ENCODE data around the gene ATAD3B. TPM values are rescaled to one million over a fixed set of nuclear protein-coding genes. Genes with fewer than 3 reads are reported as not detected.

ATAD3B gene
- 13.0 TPM for polyA plus RNA-seq (2012; ENCODE audit: low read depth, missing spikeins)

GRCh38 chr1:1471389-1472052 is at the start of gene ATAD3B:
ATAD3B (plus strand) TSS chr1:1471765; CDS start chr1:1471885, 120 bp downstream.
- peak; percentile 98 for FAIRE-seq
- peak; percentile 97 for DNase-seq (ENCODE audit: insufficient read length, low spot score)
- no peak for TF ChIP-seq SPI1 (IDR thresholded peaks at IDR 0.05; ENCODE audit: low read depth, low read length)
- no peak for TF ChIP-seq PAX5 (IDR thresholded peaks at IDR 0.05; ENCODE audit: insufficient read depth, low read length, severe bottlenecking)
- peak; percentile 66 for TF ChIP-seq POLR2A (IDR thresholded peaks at IDR 0.05; ENCODE audit: low read depth, low read length)
- no peak for TF ChIP-seq POU2F2 (IDR thresholded peaks at IDR 0.05; ENCODE audit: low read depth, low read length)
- TF ChIP-seq POLR2AphosphoS5 (IDR thresholded peaks at IDR 0.05; ENCODE audit: low read depth, low read length): peak; percentile 47; the same call in 1 of the 2 replicates
- TF ChIP-seq TAF1 (IDR thresholded peaks at IDR 0.05; ENCODE audit: low read depth, low read length): no peak; the same call in 1 of the 2 replicates

GRCh38 chr1:1421907-1422464 is 49.6 kb upstream of the ATAD3B start:
- no peak for FAIRE-seq

DNA sequence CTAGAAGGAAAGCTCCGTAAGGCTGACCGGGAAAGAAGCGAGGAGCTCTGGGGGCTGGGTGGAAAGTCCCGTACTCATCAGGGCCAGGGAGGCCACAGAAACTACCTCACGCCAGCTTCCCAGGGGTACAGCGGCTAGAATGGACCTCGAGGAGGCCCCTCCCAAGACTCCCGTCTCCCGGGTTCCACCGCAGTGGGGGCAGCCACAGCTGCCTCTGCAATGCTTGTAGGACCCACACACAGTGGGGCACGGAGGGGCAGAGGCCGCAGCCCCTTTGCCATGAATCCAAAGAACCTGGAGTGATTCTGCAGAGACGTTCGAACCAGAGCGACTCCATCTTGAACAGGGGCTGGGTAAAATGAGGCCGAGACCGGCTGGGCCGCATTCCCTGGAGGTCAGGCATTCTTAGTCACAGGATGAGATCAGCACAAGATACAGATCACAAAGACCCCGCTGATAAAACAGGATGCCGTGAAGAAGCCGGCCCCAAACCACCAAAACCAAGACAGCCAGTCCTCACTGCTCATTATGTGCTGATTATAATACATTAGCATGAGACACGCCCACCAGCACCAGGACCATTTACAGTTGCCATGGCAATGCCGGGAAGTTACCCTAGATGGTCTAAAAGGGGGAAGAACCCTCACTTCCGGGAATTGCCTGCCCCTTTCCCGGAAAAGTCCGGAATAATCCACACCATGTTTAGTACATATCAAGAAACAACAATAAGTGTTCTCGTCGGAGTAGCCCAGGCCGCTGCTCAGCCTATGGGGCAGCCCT is 48.9 kb upstream of the ATAD3B start:
- DNase-seq (ENCODE audit: insufficient read length, low spot score): no peak
- FAIRE-seq: peak; percentile 60

More at GRCh38 chr1:1421907-1422464, 49.6 kb upstream of the ATAD3B start:
- DNase-seq (ENCODE audit: insufficient read length, low spot score): no peak
- TF ChIP-seq POLR2AphosphoS5 (IDR thresholded peaks at IDR 0.05; ENCODE audit: low read depth, low read length): no peak
- TF ChIP-seq TAF1 (IDR thresholded peaks at IDR 0.05; ENCODE audit: low read depth, low read length): no peak
- no peak for TF ChIP-seq POU2F2 (IDR thresholded peaks at IDR 0.05; ENCODE audit: low read depth, low read length)
- no peak for TF ChIP-seq PAX5 (IDR thresholded peaks at IDR 0.05; ENCODE audit: insufficient read depth, low read length, severe bottlenecking)
- no peak for TF ChIP-seq POLR2A (IDR thresholded peaks at IDR 0.05; ENCODE audit: low read depth, low read length)
- no peak for TF ChIP-seq SPI1 (IDR thresholded peaks at IDR 0.05; ENCODE audit: low read depth, low read length)

DNA sequence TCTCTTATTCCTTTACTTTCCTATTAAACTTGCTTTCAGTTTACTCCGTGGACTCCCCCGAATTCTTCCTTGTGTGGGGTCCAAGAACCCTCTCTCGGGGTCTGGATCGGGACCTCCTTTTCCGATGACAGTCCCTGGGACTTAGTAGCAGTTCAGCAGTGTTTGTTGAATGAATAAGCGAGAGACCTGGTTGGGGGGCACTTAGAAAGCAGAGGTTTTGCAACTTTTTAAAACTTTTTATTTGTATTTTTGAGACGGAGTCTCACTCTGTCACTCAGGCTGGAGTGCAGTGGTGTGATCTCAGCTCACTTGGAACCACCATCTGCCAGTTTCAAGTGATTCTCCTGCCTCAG is 48.3 kb upstream of the ATAD3B start:
- TF ChIP-seq POLR2AphosphoS5 (IDR thresholded peaks at IDR 0.05; ENCODE audit: low read depth, low read length) (no peak), PAX5 (IDR thresholded peaks at IDR 0.05; ENCODE audit: insufficient read depth, low read length, severe bottlenecking) (no peak), POLR2A (IDR thresholded peaks at IDR 0.05; ENCODE audit: low read depth, low read length) (no peak), SPI1 (IDR thresholded peaks at IDR 0.05; ENCODE audit: low read depth, low read length) (no peak), POU2F2 (IDR thresholded peaks at IDR 0.05; ENCODE audit: low read depth, low read length) (no peak), TAF1 (IDR thresholded peaks at IDR 0.05; ENCODE audit: low read depth, low read length) (no peak)
- FAIRE-seq: no peak
- no peak for DNase-seq (ENCODE audit: insufficient read length, low spot score)

More for the DNA sequence above, 48.9 kb upstream of the ATAD3B start:
- TF ChIP-seq TAF1 (IDR thresholded peaks at IDR 0.05; ENCODE audit: low read depth, low read length) (no peak), POLR2A (IDR thresholded peaks at IDR 0.05; ENCODE audit: low read depth, low read length) (no peak), PAX5 (IDR thresholded peaks at IDR 0.05; ENCODE audit: insufficient read depth, low read length, severe bottlenecking) (no peak), SPI1 (IDR thresholded peaks at IDR 0.05; ENCODE audit: low read depth, low read length) (no peak), POLR2AphosphoS5 (IDR thresholded peaks at IDR 0.05; ENCODE audit: low read depth, low read length) (no peak), POU2F2 (IDR thresholded peaks at IDR 0.05; ENCODE audit: low read depth, low read length) (no peak)

DNA sequence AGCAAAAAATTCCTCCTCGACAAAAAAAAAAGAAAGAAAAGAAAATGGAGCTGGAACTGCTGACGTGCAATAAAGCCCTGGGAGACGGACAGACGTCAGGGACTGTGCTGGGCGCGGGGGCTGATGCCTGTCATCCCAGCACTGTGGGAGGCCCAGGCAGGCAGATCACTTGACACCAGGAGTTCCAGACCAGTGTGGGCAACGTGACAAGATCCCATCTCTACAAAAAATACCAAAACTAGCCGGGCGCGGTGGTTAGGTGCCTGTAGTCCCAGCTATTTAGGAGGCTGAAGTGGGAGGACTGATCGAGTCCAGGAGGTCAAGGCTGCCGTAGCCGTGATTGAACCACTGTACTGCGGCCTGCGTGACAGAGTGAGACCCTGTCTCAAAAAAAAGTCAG is 46.9 kb upstream of the ATAD3B start:
- TF ChIP-seq POU2F2 (IDR thresholded peaks at IDR 0.05; ENCODE audit: low read depth, low read length): no peak
- no peak for TF ChIP-seq SPI1 (IDR thresholded peaks at IDR 0.05; ENCODE audit: low read depth, low read length)
- TF ChIP-seq POLR2AphosphoS5 (IDR thresholded peaks at IDR 0.05; ENCODE audit: low read depth, low read length): no peak
- TF ChIP-seq POLR2A (IDR thresholded peaks at IDR 0.05; ENCODE audit: low read depth, low read length): no peak
- TF ChIP-seq TAF1 (IDR thresholded peaks at IDR 0.05; ENCODE audit: low read depth, low read length): no peak
- no peak for TF ChIP-seq PAX5 (IDR thresholded peaks at IDR 0.05; ENCODE audit: insufficient read depth, low read length, severe bottlenecking)

DNA sequence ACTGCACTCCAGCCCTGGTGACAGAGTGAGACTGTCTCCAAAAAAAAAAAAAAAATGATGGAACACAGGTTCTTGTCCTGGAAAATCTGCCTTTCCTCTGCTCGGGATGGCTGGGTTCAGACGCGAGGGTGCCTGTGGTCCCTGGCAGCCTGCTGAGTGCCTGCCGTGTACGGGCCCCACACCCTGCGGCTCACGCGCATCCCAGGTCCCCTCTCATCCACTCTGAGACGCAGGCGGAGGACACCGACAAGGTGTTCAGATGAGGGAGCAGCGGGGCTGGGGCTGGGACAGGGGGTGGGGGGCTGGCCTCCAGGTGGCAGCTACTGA is 46.2 kb upstream of the ATAD3B start:
- FAIRE-seq: no peak
- TF ChIP-seq SPI1 (IDR thresholded peaks at IDR 0.05; ENCODE audit: low read depth, low read length) (no peak), TAF1 (IDR thresholded peaks at IDR 0.05; ENCODE audit: low read depth, low read length) (no peak), PAX5 (IDR thresholded peaks at IDR 0.05; ENCODE audit: insufficient read depth, low read length, severe bottlenecking) (no peak), POLR2A (IDR thresholded peaks at IDR 0.05; ENCODE audit: low read depth, low read length) (no peak), POLR2AphosphoS5 (IDR thresholded peaks at IDR 0.05; ENCODE audit: low read depth, low read length) (no peak), POU2F2 (IDR thresholded peaks at IDR 0.05; ENCODE audit: low read depth, low read length) (no peak)
- no peak for DNase-seq (ENCODE audit: insufficient read length, low spot score)

More for the DNA sequence above, 46.9 kb upstream of the ATAD3B start:
- DNase-seq (ENCODE audit: insufficient read length, low spot score): no peak
- no peak for FAIRE-seq

DNA sequence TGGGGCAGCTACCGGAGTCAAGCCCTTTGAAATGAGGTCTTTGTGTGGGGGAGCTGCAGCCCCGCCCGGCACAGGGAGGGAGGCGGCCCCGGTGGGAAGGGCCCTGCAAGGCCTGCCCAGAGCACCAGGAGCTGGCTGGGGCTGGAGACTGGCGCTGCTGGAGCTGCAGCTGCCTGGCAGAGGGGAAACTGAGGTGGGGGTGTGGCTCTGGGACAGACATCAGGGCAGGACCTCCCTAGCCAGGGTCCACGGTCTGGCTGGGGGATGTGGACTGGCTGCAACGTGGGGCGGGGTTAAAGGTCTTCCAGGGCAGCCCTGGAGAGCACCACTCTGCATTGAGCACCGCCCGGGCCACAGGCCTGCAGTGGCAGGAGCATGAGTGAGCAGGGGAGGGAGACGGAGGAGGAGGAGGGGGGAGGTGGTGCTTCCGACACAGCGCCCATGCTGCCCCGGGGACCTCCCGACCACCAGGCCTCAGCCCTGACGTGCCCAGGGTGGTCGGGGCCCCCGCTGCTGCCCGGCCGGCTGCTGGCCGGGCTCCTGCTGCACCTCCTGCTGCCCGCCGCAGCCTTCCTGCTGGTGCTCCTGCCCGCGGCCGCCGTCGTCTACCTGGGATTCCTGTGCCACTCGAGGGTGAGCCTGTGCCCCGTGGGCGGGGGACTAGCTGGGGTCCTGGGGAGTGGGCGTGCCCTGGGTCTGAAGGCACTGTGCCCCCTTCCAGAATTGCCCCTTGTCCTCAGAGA is 45.6 kb upstream of the ATAD3B start:
- DNase-seq (ENCODE audit: insufficient read length, low spot score) (peak; percentile 36), FAIRE-seq (no peak)
- TF ChIP-seq PAX5 (IDR thresholded peaks at IDR 0.05; ENCODE audit: insufficient read depth, low read length, severe bottlenecking) (no peak), POU2F2 (IDR thresholded peaks at IDR 0.05; ENCODE audit: low read depth, low read length) (no peak), POLR2A (IDR thresholded peaks at IDR 0.05; ENCODE audit: low read depth, low read length) (no peak), TAF1 (IDR thresholded peaks at IDR 0.05; ENCODE audit: low read depth, low read length) (no peak)

DNA sequence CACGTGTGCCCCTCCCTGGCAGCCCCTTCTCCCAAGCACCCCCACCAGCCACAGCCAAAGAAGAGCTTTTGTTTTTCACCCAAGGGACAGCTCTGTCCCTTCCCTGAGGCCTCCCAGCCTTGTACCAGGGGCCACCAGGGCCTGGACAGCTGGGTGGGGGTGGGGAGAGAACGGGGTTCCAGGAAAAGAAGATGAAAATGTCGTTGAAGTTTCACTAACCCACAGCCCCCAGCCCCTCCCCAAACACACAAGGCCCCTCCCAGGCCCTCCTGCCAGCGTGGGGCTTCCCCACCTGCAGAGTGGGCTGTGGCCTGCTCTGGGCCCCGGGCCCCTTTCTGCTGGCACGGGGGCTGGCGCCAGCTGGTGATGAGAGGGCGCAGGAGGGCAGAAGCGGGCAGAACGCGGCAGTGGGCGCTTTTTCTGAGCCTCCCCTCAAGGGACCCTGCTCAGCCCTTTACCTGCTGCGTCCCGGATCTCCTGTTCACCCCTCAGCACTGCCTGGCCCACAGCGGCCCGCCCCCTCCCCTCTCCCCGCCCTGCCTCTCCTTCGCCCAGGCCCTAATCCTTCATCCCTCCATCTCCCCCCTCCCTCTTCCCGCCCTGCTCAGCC is 45.0 kb upstream of the ATAD3B start:
- FAIRE-seq (no peak), DNase-seq (ENCODE audit: insufficient read length, low spot score) (no peak)
- TF ChIP-seq POLR2AphosphoS5 (IDR thresholded peaks at IDR 0.05; ENCODE audit: low read depth, low read length) (no peak), POU2F2 (IDR thresholded peaks at IDR 0.05; ENCODE audit: low read depth, low read length) (no peak), PAX5 (IDR thresholded peaks at IDR 0.05; ENCODE audit: insufficient read depth, low read length, severe bottlenecking) (no peak), SPI1 (IDR thresholded peaks at IDR 0.05; ENCODE audit: low read depth, low read length) (no peak), POLR2A (IDR thresholded peaks at IDR 0.05; ENCODE audit: low read depth, low read length) (no peak), TAF1 (IDR thresholded peaks at IDR 0.05; ENCODE audit: low read depth, low read length) (no peak)
